Adrenal gland (tissue), 5 donors: ENCODE measurements around the gene FBXL17.

Experiments used
- POLR2A ChIP-seq, 2 donors: fragments of 450-650 bp; IDR thresholded peaks; one replicate each; pipeline ENCODE4 v1.6.1; 2017; ENCODE audit warnings: antibody characterized with exemption in 2 of 2, mild to moderate bottlenecking in 2 of 2, moderate library complexity in 1 of 2
- TF ChIP-seq, protein P1 (sequence below), 6 experiments: fragments of 450-650 bp in 4 of 6; fragments of 200-600 bp in 2 of 6; sonication (generic) in 1 of 6; IDR thresholded peaks; 1 replicate in 5 of 6; 2 replicates in 1 of 6; pipeline versions ENCODE4 v1.5.1 to v1.8.0; 2016 to 2021; ENCODE audit warnings: antibody characterized with exemption in 6 of 6, mild to moderate bottlenecking in 2 of 6, moderate library complexity in 1 of 6
- donor health status: DM: no; HTN: no; CAD: no.

DNA sequence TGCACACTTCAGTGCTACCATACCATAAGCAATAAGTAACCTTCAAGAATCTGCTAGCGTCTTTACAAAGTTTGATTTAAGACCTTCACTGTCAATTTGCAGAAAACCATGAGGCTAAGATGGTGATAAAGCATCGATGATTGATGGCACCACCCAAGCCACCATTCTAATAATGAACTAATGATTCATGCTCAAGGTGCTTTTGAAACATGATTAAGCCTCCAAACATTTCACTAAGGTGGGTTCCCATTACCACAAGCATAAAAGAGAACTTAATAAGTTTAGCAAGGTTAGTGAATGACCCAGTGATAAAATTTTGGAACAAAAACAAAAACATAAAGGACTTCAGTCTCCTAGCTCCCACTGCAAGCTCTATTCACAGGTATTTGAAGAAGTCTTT lies 214.7 kb downstream of the FBXL17 start:
- TF ChIP-seq, protein P1, sequence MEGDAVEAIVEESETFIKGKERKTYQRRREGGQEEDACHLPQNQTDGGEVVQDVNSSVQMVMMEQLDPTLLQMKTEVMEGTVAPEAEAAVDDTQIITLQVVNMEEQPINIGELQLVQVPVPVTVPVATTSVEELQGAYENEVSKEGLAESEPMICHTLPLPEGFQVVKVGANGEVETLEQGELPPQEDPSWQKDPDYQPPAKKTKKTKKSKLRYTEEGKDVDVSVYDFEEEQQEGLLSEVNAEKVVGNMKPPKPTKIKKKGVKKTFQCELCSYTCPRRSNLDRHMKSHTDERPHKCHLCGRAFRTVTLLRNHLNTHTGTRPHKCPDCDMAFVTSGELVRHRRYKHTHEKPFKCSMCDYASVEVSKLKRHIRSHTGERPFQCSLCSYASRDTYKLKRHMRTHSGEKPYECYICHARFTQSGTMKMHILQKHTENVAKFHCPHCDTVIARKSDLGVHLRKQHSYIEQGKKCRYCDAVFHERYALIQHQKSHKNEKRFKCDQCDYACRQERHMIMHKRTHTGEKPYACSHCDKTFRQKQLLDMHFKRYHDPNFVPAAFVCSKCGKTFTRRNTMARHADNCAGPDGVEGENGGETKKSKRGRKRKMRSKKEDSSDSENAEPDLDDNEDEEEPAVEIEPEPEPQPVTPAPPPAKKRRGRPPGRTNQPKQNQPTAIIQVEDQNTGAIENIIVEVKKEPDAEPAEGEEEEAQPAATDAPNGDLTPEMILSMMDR (IDR thresholded peaks at IDR 0.05) = no peak
- TF ChIP-seq POLR2A (IDR thresholded peaks at IDR 0.05) = no peak
